ENCODE data around the gene ERC1.

Gene ERC1

DNA sequence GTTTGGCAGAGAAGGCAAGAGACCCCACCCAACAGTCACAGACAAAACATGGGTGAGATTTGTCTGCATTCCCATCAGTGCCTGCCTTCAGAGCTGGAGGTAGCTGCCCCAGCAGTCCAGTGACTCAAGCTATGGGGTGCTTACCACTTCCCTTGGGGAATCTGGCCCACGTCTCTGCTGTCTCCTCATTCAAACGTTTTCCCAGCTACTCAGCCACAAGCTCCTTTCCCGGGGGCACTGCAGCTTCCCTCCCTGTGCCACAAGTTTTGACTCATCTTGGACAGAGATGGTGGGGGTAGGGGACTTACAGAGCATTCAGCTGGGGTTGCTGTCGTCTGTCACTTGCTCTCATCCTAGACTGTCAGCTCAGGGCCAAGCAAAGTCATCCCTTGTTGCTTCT is 536.8 kb downstream of the ERC1 start:
- FAIRE-seq = no peak

DNA sequence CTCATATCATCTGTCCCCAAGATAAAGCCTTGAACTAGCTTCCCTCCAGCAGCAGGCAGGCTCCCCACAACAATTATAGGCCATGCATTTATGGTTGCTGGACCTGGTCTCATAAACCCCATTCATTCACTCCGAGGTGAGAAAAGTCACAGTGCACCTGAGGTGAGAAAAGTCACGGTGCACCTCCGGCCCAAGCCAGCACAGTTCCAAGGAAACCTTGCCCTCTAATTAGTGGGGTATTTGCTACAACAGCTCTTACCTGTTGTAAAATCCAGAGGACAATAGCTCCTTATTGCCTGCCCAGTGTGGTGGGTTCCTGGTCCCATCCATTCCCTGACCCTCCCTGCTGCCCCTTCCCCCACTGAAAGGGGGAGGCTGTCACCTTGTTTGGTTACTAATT is 537.8 kb downstream of the ERC1 start:
- FAIRE-seq = no peak

- FAIRE-seq = no peak
These were observed 538.3 kb downstream of the ERC1 start for GRCh38 chr12:1529228-1529861.

GRCh38 chr12:1529862-1530591 is 539.0 kb downstream of the ERC1 start:
- FAIRE-seq = no peak

DNA sequence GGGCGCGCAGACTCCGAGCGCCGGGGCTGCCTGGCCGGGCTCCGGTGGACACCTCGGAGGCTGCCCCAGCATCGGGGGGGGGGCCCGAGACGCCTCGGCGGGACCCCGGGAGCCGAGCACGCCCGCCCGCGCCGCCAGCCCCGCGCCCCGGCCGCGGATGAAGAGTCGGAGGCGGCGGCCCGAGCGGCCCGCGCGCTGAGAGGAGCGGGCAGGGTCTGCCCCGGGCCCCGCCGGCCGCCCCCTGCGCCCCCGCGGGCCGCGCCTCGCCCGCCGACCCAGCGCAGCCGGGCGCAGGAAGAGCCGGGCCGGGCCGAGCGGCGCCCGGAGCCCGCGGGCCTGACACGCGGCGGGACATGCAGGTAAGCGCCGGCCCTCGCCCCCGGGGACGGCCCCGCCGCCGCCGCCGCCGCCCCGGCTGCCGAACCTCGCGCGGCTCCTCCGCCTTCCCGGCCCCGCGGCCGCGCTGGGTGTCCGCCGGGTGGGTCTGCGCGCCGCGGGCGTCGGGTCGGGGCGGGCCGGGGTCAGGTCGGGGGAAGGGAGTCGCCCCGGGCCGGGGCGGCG is 539.6 kb downstream of the ERC1 start:
- FAIRE-seq = no peak

- FAIRE-seq = no peak
These were observed 540.2 kb downstream of the ERC1 start for GRCh38 chr12:1531153-1531653.

DNA sequence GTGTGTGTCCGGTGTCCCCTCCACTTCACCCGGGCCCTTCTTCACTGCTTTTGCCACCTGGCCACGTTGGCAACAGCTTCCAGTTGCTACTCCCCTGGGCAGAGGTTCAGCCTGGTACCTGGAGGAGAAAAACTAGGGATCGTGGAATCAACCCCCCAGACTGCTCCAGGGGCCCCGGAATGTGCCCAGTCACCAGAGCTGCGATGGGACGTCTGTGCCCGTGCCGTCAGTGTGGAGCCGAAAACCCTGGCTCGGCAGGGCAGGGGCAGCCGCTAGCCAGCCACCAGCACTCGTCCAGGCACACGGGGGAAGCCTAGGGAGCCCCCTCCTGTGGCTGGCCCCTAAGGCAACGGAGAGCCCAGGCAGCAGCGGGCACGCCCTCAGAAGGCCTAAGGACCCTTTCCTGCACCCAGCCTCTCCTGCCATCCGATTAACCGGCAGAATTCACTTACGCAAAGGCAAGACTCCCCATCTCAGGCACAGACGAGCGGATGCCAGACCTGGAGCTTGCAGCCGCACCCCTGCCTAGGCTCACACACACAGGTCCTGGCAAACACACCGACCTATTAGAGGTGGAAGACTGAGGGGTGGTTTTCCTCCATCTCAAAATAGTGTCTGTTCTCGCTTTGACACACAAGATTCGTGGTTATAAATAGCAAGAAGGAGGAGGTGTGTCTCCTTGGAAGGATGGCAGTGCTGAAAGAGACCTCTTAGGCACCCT is 540.8 kb downstream of the ERC1 start:
- no peak for FAIRE-seq

- FAIRE-seq = no peak
These were observed 541.5 kb downstream of the ERC1 start for GRCh38 chr12:1532375-1533165.

GRCh38 chr12:1533205-1533601 is 542.2 kb downstream of the ERC1 start:
- no peak for FAIRE-seq

GRCh38 chr12:1533602-1534304 is 542.7 kb downstream of the ERC1 start:
- no peak for FAIRE-seq

DNA sequence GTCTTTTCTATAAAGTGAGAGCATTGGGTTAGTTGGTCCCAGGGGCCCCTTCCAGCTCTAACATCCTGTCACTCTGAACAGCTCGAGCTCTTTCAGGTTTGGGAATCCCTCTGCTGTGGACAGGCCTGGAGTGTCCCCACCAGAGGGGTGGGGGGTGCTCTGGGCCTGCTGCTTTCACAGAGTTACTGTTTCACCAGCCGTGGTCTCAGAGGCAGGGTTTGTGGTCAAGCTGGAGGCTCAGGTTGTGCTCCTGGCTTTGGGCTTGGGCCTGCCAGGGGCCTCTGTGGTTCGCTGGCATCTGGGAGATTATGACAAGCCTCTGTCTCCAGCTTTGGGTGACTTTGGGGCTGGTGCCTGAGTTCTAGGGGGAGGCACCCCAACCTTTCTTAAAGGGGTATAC is 543.7 kb downstream of the ERC1 start:
- no peak for FAIRE-seq

GRCh38 chr12:1536817-1537216 is 545.8 kb downstream of the ERC1 start:
- no peak for FAIRE-seq

GRCh38 chr12:1539135-1539534 is 548.1 kb downstream of the ERC1 start:
- no peak for FAIRE-seq

- no peak for FAIRE-seq
These were observed 549.7 kb downstream of the ERC1 start for GRCh38 chr12:1540690-1541089.

DNA sequence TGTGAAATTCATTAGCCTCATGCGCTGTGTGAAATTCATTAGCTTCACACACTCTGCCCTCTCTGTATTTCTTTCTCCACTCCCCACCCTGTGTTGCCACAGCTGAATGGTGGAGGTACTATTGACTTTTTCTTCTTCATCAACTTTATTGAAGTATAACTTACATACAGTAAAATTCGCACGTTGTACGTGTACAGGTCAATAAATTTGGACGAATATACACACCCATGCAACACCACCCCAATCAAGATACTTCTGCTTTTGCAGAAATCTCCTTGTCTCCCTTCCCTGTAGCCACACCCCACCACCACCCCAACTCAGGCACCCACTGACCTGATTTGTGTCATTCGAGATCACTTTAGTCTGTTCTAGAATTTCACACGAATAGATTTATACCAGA is 551.6 kb downstream of the ERC1 start:
- no peak for FAIRE-seq

DNA sequence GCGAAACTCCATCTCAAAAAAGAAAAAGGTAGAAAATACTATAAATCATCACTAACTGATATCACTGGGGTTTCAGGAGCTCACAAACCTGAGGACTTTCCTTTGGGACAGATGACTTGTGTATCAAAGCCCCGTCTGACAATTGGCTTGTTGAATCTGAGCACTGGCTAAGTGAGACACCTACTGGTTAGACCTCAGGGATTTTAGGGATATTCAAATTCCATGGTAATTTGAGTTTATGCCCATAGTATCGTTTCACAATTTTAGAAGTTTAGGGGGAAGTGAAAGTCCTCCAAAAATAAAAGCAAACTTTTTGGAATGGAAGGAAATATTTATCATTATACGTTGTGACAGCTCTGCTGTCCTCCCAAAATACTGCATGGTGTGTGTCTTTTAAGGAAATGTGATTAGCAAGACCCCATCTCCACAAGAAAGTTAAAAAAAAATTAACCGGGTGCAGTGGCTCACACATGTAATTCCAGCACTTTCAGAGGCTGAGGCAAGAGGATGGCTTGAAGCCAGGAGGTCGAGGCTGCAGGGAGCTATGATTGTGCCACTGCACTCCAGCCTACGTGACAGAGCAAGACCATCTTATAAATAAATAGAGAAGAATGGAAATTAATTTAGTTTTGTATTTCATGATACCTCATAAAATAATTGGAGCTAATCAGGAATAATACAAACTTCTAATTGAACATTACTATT is 554.1 kb downstream of the ERC1 start:
- no peak for FAIRE-seq
